ENCODE measurements around the gene CCDC40. TPM values are rescaled to one million over a fixed set of nuclear protein-coding genes. Genes with fewer than 3 reads are reported as not detected.

Gene CCDC40
- total RNA-seq, 1 donor from 2014 or later: 5.8 TPM

- DNase-seq (no peak), ATAC-seq (no peak)
- intact Hi-C loops (cut with micrococcal nuclease): no loop called here
Measured at GRCh38 chr17:80118601-80119270, 82.3 kb downstream of the CCDC40 start.

- intact Hi-C loops (cut with micrococcal nuclease): no loop called here
- DNase-seq: no peak
- ATAC-seq: no peak
Measured at GRCh38 chr17:80119271-80119791, 82.9 kb downstream of the CCDC40 start.

- ATAC-seq: no peak
- DNase-seq: no peak
- intact Hi-C loops (cut with micrococcal nuclease): no loop called here
Measured at GRCh38 chr17:80119839-80120238, 83.4 kb downstream of the CCDC40 start.

- DNase-seq (no peak), ATAC-seq (no peak)
- intact Hi-C loops (cut with micrococcal nuclease): no loop called here
Measured at GRCh38 chr17:80122026-80122575, 85.7 kb downstream of the CCDC40 start.

- no peak for DNase-seq
- intact Hi-C loops (cut with micrococcal nuclease): no loop called here
- ATAC-seq: no peak
Measured at GRCh38 chr17:80122926-80123505, 86.6 kb downstream of the CCDC40 start.

- intact Hi-C loops (cut with micrococcal nuclease): no loop called here
- ATAC-seq: no peak
- DNase-seq: no peak
Measured at GRCh38 chr17:80123791-80124190, 87.3 kb downstream of the CCDC40 start.

- no peak for DNase-seq
- ATAC-seq: no peak
- intact Hi-C loops (cut with micrococcal nuclease): no loop called here
Measured at GRCh38 chr17:80124351-80124981, 88.0 kb downstream of the CCDC40 start.

GRCh38 chr17:80125656-80126448, 89.4 kb downstream of the CCDC40 start:
- no peak for ATAC-seq
- intact Hi-C loops (cut with micrococcal nuclease): no loop called here
- no peak for DNase-seq

GRCh38 chr17:80126449-80126715, 89.9 kb downstream of the CCDC40 start:
- ATAC-seq (no peak), DNase-seq (no peak)
- intact Hi-C loops (cut with micrococcal nuclease): no loop called here

- intact Hi-C loops (cut with micrococcal nuclease): no loop called here
- no peak for DNase-seq
- no peak for ATAC-seq
Measured at GRCh38 chr17:80129006-80129565, 92.6 kb downstream of the CCDC40 start.

GRCh38 chr17:80130992-80131391, 94.5 kb downstream of the CCDC40 start:
- no peak for DNase-seq
- no peak for ATAC-seq
- intact Hi-C loops (cut with micrococcal nuclease): no loop called here

- intact Hi-C loops (cut with micrococcal nuclease): no loop called here
- no peak for ATAC-seq
Measured at GRCh38 chr17:80132906-80133625, 96.6 kb downstream of the CCDC40 start.

GRCh38 chr17:80133626-80133970, 97.2 kb downstream of the CCDC40 start:
- intact Hi-C loops (cut with micrococcal nuclease): no loop called here
- ATAC-seq: no peak
- DNase-seq: no peak

More at GRCh38 chr17:80132906-80133625, 96.6 kb downstream of the CCDC40 start:
- no peak for DNase-seq

- intact Hi-C loops (cut with micrococcal nuclease): no loop called here
Measured at GRCh38 chr17:80137131-80137530, 100.7 kb downstream of the CCDC40 start.

GRCh38 chr17:80138856-80139426, 102.5 kb downstream of the CCDC40 start:
- intact Hi-C loops (cut with micrococcal nuclease): no loop called here
- DNase-seq (no peak), ATAC-seq (no peak)

More at GRCh38 chr17:80137131-80137530, 100.7 kb downstream of the CCDC40 start:
- DNase-seq (no peak), ATAC-seq (no peak)

- intact Hi-C loops (cut with micrococcal nuclease): no loop called here
- ATAC-seq: no peak
- no peak for DNase-seq
Measured at GRCh38 chr17:80141463-80142165, 105.2 kb downstream of the CCDC40 start.

GRCh38 chr17:80142929-80143328, 106.5 kb downstream of the CCDC40 start:
- no peak for ATAC-seq
- DNase-seq: no peak
- intact Hi-C loops (cut with micrococcal nuclease): no loop called here
